ENCODE data around the gene BBIP1. TPM values are rescaled to one million over a fixed set of nuclear protein-coding genes. Genes with fewer than 3 reads are reported as not detected.

BBIP1 gene
- polyA plus RNA-seq, 1 donor from 2014 or later, result 73.3 TPM

GRCh38 chr10:110923856-110924493 is 5.0 kb upstream of the BBIP1 start:
- H4K20me1 ChIP-seq (ENCODE audit: insufficient read depth), result no peaks in the 10 kb centered on the region
- H3K9me3 ChIP-seq (ENCODE audit: low read length), result no peaks in the 10 kb centered on the region

GRCh38 chr10:110919971-110920881 is 1.2 kb upstream of the BBIP1 start:
- no peaks in the 10 kb centered on the region for H3F3A ChIP-seq (ENCODE audit: insufficient read depth, low read length, poor library complexity, severe bottlenecking)
- H3K79me2 ChIP-seq (replicated peaks; ENCODE audit: insufficient read depth, low read length), result peaks cover 63% of the 10 kb centered on the region
- H3K4me2 ChIP-seq (ENCODE audit: low read length), result peak overlapping the region; percentile 84
- H3K4me3 ChIP-seq (ENCODE audit: low read length), result peak overlapping the region; percentile 75
- H3K27ac ChIP-seq (ENCODE audit: low read length), result peak overlapping the region; percentile 78
- TF ChIP-seq POLR2AphosphoS5 (IDR thresholded peaks at IDR 0.05), result peak; percentile 22
- TF ChIP-seq REST (IDR thresholded peaks at IDR 0.05; ENCODE audit: borderline replicate concordance), result peak; percentile 27
- TF ChIP-seq RAD21 (conservative IDR thresholded peaks at IDR 0.05), result peak; percentile 17
- TF ChIP-seq SMC3 (conservative IDR thresholded peaks at IDR 0.05; ENCODE audit: poor library complexity), result peak; percentile 31
- no peak for TF ChIP-seq TAF1 (IDR thresholded peaks at IDR 0.05; ENCODE audit: low read depth)
- TF ChIP-seq CTCF (IDR thresholded peaks at IDR 0.05; ENCODE audit: poor library complexity, severe bottlenecking), result no peak
- no peak for TF ChIP-seq MXI1 (conservative IDR thresholded peaks at IDR 0.05; ENCODE audit: poor library complexity, severe bottlenecking)
- TF ChIP-seq EP300 (conservative IDR thresholded peaks at IDR 0.05; ENCODE audit: poor library complexity, severe bottlenecking), result no peak
- no peak for TF ChIP-seq EZH2 (IDR thresholded peaks at IDR 0.05; ENCODE audit: borderline replicate concordance, insufficient read depth, low read length, poor library complexity, severe bottlenecking)
- no peaks in the 10 kb centered on the region for H3K27me3 ChIP-seq (ENCODE audit: insufficient read depth, low read depth, low read length)
- H2AFZ ChIP-seq (ENCODE audit: low read depth, low read length), result peak overlapping the region; percentile 7
- no peaks in the 10 kb centered on the region for H3K36me3 ChIP-seq (ENCODE audit: insufficient read depth, low read length)
- H4K20me1 ChIP-seq (ENCODE audit: insufficient read depth), result no peaks in the 10 kb centered on the region
- H3K9me3 ChIP-seq (ENCODE audit: low read length), result no peaks in the 10 kb centered on the region
- no peaks in the 10 kb centered on the region for H3K9me2 ChIP-seq (ENCODE audit: insufficient read depth, low read length)
- peak overlapping the region; percentile 83 for H3K9ac ChIP-seq (ENCODE audit: low read length)

More at GRCh38 chr10:110923856-110924493, 5.0 kb upstream of the BBIP1 start:
- H3K27ac ChIP-seq (ENCODE audit: low read length), result no peak overlapping the region
- TF ChIP-seq TAF1 (IDR thresholded peaks at IDR 0.05; ENCODE audit: low read depth), result no peak
- no peaks in the 10 kb centered on the region for H3F3A ChIP-seq (ENCODE audit: insufficient read depth, low read length, poor library complexity, severe bottlenecking)
- H2AFZ ChIP-seq (ENCODE audit: low read depth, low read length), result no peak overlapping the region
- H3K36me3 ChIP-seq (ENCODE audit: insufficient read depth, low read length), result no peaks in the 10 kb centered on the region
- H3K9me2 ChIP-seq (ENCODE audit: insufficient read depth, low read length), result no peaks in the 10 kb centered on the region
- H3K27me3 ChIP-seq (ENCODE audit: insufficient read depth, low read depth, low read length), result no peaks in the 10 kb centered on the region
- H3K4me3 ChIP-seq (ENCODE audit: low read length), result no peak overlapping the region
- H3K79me2 ChIP-seq (replicated peaks; ENCODE audit: insufficient read depth, low read length), result peaks cover 86% of the 10 kb centered on the region
- no peak overlapping the region for H3K4me2 ChIP-seq (ENCODE audit: low read length)
- no peak overlapping the region for H3K9ac ChIP-seq (ENCODE audit: low read length)
